C4-2B (cell line): ENCODE measurements around the gene EDIL3.

ENCODE experiments used
- CTCF ChIP-seq: fragments of 450-650 bp; conservative IDR thresholded peaks from 2 replicates; pipeline ENCODE4 v1.5.1; 2017; ENCODE audit warnings: mild to moderate bottlenecking
- ZFX ChIP-seq: fragments of 450-650 bp; IDR thresholded peaks from 2 replicates; pipeline ENCODE4 v1.6.1; 2017

- TF ChIP-seq CTCF (no peak), ZFX (no peak)
Measured at GRCh38 chr5:84382363-84383295, 2.1 kb downstream of the EDIL3 start.
